Brain microvascular endothelial cell (primary cell): ENCODE results near the gene RNU2-63P.
"Not testable (repeated sequence)": the region's sequence is repeated elsewhere in the genome, so short reads cannot be mapped to it uniquely, and the experiment has no call there.

Experiments used
- DNase-seq: peaks from one replicate; pipeline ENCODE4 v3.0.0-alpha.2; 2020
- H3K27ac ChIP-seq: fragments of 250-450 bp; sonication (Bioruptor Pico); 2 replicates; pipeline ENCODE4 v1.5.1; 2020; ENCODE audit warnings: mild to moderate bottlenecking, moderate library complexity
- H3K27me3 ChIP-seq: fragments of 250-450 bp; sonication (Bioruptor Pico); replicated peaks from 2 replicates; pipeline ENCODE4 v1.5.1; 2020; ENCODE audit warnings: mild to moderate bottlenecking
- H3K36me3 ChIP-seq: fragments of 250-450 bp; sonication (Bioruptor Pico); replicated peaks from 2 replicates; pipeline ENCODE4 v1.5.1; 2020; ENCODE audit warnings: mild to moderate bottlenecking
- H3K4me3 ChIP-seq: 2 replicates; pipeline ENCODE4 v1.5.1; 2011; ENCODE audit warnings: low read depth, mild to moderate bottlenecking, control low read depth, low read length, moderate library complexity
- in situ Hi-C: cut with HindIII; loops from 2 replicates; pipeline ENCODE4 v1.10.0; 2017; ENCODE audit warnings: low sequenced_read_pairs, low pct_ligation_motif_present
- TF ChIP-seq, protein P1 (sequence below): IDR thresholded peaks from 2 replicates; pipeline ENCODE4 v1.5.1; 2011; ENCODE audit warnings: low read depth, mild to moderate bottlenecking, moderate library complexity, low read length, control low read depth, inconsistent platforms; ENCODE audit errors: missing control alignments

Gene RNU2-63P

DNA sequence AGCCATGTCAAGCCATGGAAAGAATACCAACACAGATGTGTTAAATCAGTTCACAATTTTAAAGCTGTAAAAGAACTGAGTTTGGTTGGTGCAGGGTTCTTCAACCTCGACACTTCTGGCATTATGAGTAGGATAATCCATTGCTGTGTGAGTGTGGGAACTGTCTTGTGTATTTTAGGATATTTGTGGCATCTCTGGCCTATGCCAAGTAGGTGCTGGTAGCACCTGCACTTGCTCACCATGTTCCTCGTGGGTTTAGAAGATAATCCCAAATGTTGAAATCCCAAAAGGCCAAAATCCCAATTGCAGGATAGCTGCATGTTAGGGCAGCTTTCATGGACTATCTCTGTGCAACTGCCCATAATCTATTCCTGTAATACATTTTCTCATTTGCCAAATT is 35.4 kb upstream of the RNU2-63P start:
- Histone ChIP-seq H3K36me3 (no peaks in the 10 kb centered on the region), H3K27me3 (no peaks in the 10 kb centered on the region), H3K27ac (no peak overlapping the region), H3K4me3 (no peak overlapping the region)
- in situ Hi-C loops, result no loop called here
- no peak for DNase-seq
- TF ChIP-seq, protein P1, sequence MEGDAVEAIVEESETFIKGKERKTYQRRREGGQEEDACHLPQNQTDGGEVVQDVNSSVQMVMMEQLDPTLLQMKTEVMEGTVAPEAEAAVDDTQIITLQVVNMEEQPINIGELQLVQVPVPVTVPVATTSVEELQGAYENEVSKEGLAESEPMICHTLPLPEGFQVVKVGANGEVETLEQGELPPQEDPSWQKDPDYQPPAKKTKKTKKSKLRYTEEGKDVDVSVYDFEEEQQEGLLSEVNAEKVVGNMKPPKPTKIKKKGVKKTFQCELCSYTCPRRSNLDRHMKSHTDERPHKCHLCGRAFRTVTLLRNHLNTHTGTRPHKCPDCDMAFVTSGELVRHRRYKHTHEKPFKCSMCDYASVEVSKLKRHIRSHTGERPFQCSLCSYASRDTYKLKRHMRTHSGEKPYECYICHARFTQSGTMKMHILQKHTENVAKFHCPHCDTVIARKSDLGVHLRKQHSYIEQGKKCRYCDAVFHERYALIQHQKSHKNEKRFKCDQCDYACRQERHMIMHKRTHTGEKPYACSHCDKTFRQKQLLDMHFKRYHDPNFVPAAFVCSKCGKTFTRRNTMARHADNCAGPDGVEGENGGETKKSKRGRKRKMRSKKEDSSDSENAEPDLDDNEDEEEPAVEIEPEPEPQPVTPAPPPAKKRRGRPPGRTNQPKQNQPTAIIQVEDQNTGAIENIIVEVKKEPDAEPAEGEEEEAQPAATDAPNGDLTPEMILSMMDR, result no peak

DNA sequence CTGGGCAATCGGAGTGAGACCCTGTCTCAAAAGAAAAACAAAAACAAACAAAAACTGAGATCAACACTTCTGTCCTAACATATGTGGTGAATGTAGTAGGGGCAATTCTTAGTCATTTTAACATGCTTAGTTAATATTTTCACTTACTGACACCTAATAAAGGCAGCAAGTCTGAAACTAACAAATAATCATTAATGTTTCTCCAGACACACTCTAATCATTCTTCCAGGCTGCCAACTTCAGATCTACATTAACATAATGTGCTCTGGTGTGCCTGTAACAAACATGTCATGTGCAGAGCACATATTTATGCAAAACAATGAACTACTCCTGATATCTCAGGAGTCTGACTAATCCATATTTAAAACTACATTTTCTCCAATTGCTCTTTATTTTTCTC is 33.3 kb upstream of the RNU2-63P start:
- H3K27me3 ChIP-seq, result no peaks in the 10 kb centered on the region
- H3K27ac ChIP-seq, result no peak overlapping the region
- TF ChIP-seq, protein P1, result no peak
- H3K36me3 ChIP-seq, result no peaks in the 10 kb centered on the region
- H3K4me3 ChIP-seq, result no peak overlapping the region
- in situ Hi-C loops, result no loop called here
- DNase-seq, result no peak

DNA sequence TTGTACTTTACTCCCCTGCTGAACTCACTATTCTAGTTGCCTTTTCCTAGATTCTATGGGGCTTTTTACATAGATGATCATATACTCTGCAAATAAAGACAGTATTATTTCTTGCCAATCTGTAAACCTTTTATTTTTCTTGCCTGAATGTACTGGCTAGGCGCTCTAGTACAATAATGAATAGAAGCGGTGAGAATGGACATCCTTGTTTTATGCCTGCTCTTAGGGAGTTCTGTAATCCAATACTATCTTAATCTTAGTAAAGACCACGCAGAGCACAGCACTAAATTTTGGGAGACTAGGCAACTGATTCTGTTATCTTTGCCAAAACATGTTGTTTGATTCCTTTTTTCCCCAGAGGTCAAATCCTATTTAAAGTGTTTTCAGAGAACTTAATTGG is 32.2 kb upstream of the RNU2-63P start:
- no peak for DNase-seq
- TF ChIP-seq, protein P1, result no peak
- Histone ChIP-seq H3K36me3 (no peaks in the 10 kb centered on the region), H3K4me3 (no peak overlapping the region), H3K27ac (no peak overlapping the region), H3K27me3 (no peaks in the 10 kb centered on the region)
- in situ Hi-C loops, result no loop called here

DNA sequence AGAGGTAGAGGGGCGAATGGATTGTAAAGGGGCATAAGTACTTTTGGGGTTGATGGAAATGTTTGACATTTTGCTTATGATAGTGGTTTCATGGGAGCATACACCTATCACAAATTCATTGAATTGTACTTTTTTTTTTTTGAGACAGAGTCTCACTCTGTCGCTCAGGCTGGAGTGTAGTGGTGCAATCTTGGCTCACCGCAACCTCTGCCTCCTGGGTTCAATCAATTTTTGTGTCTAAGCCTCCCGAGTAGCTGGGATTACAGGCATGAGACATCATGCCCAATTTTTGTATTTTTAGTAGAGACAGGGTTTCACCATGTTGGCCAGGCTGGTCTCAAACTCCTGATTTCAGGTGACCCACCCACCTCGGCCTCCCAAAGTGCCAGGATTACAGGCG is 29.2 kb upstream of the RNU2-63P start:
- H3K27me3 ChIP-seq, H3K36me3 ChIP-seq, H3K27ac ChIP-seq, in situ Hi-C loops, H3K4me3 ChIP-seq, DNase-seq: not testable (repeated sequence)

DNA sequence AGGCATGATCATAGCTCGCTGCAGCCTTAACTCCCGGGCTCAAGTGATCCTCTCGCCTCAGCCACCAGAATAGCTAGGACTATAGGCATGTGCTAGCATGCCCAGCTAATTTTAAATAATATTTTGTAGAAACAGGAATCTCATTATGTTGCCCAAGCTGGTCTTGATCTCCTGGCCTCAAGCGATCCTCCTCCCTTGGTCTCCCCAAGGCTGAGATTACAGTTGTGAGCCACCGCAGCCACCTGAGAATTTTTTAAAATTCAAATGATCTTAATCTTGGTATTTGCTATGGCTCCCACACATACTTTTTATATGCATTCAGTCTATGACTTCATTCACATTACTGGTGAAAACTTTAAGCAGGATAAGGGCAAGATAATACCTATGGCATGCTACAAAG is 26.1 kb upstream of the RNU2-63P start:
- in situ Hi-C loops, result no loop called here
- TF ChIP-seq, protein P1, result no peak
- Histone ChIP-seq H3K27me3 (no peaks in the 10 kb centered on the region), H3K36me3 (no peaks in the 10 kb centered on the region), H3K27ac (no peak overlapping the region), H3K4me3 (no peak overlapping the region)
- no peak for DNase-seq

DNA sequence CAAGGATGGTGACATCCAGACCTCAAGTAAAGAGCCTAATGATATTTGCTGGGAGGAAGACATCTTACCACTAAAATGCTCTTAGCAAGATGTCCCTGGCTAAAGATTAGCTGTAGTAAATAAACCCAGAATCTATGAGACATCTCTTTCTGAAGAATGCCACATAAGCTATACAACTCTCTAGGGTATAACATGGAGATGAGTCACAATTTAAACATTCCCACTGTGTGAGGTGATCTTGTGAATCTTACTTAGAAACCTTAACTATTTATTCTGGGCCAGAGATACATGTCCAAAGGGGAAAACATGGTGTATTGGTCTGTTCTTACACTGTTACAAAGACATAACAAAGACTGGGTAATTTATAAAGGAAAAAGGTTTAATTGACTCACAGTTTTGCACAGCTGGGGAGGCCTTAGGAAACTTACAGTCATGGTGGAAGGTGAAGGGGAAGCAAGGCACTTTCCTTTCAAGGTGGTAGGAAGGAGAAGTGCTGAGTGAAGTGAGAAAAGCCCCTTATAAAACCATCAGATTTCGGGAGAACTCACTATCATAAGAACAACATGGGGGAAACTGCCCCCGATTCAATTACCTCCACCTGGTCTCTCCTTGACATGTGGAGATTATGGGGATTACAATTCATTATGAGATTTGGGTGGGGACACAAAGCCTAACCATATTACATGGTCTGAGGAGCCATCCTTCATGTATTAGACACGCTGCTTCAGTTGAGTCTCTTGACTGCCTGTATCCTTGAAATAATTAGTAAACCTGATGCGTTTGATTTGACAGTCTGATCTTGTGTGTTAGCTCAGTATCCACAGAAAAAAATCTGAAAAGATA is 22.1 kb upstream of the RNU2-63P start:
- Histone ChIP-seq H3K4me3 (no peak overlapping the region), H3K27me3 (no peaks in the 10 kb centered on the region), H3K36me3 (peaks cover 8% of the 10 kb centered on the region), H3K27ac (peak overlapping the region; percentile 62)
- peak; percentile 78 for DNase-seq
- TF ChIP-seq, protein P1, result no peak
- in situ Hi-C loops, result no loop called here
